ENCODE results near the gene HOTAIR. TPM values are rescaled to one million over a fixed set of nuclear protein-coding genes. Genes with fewer than 3 reads are reported as not detected.
A peak's percentile ranks its signal among the peaks of the same experiment; 100 is the strongest.

The HOTAIR gene
- total and polyA plus RNA-seq, 2 donors (not counting 1 experiment from before 2014, with no cell fraction given) = not detected

DNA sequence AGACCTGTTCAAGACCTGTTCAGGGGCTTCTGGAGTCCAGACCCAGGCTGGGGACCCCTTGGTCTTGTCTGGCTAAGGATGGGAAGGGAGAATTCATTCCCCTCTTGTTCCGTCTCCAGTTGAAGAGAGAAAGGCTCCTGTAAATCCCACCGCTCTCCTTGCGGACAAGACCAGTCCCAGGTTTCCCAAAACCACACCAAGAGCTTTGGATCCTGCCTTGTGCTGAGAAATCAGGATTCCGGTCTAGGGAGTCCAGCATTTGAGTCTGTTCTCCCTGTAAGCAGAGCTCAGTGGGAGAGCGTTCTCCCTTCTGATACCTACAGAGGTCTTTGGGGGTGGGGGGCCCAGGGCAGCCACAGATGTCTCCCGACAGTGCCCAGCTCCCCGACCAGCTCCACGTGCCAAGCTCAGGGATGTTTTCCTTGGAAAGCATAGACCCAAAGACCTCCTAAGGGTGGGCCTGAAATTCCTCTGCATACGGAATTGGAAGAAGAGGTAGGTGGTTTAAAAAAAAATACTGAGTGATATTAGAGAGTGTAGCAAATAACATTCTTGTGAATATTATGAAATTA is 34.2 kb downstream of the HOTAIR start:
- Histone ChIP-seq H3K27ac (ENCODE audit: insufficient read depth, low read length) (no peak overlapping the region), H3K4me1 (ENCODE audit: control insufficient read depth, extremely low read depth, insufficient read depth, low read length) (no peaks in the 10 kb centered on the region), H2AFZ (ENCODE audit: low read length) (no peak overlapping the region), H3K36me3 (ENCODE audit: control insufficient read depth, insufficient read depth, low read length) (no peaks in the 10 kb centered on the region), H3K4me3 (replicated peaks in 1 of 4; ENCODE audit: control extremely low read depth in 1 of 4, insufficient read depth in 1 of 4, low read depth in 3 of 4, low read length in 4 of 4) (no peak overlapping the region), H3K4me2 (ENCODE audit: extremely low read depth, insufficient read depth, low read length) (no peak overlapping the region), H3K79me2 (ENCODE audit: control insufficient read depth, insufficient read depth, low read length) (no peaks in the 10 kb centered on the region), H3K9me3 (ENCODE audit: control insufficient read depth, insufficient read depth, low read depth, low read length) (no peaks in the 10 kb centered on the region), H3K27me3 (ENCODE audit: control insufficient read depth, insufficient read depth, low read length) (peaks cover 84% of the 10 kb centered on the region), H3K9ac (ENCODE audit: insufficient read depth, low read length) (no peak overlapping the region), H4K20me1 (ENCODE audit: control insufficient read depth, extremely low read depth, insufficient read depth, low read length) (no peaks in the 10 kb centered on the region)
- no peak for TF ChIP-seq EZH2 (IDR thresholded peaks at IDR 0.05; ENCODE audit: low read length, missing control alignments)
- TF ChIP-seq, protein P1, sequence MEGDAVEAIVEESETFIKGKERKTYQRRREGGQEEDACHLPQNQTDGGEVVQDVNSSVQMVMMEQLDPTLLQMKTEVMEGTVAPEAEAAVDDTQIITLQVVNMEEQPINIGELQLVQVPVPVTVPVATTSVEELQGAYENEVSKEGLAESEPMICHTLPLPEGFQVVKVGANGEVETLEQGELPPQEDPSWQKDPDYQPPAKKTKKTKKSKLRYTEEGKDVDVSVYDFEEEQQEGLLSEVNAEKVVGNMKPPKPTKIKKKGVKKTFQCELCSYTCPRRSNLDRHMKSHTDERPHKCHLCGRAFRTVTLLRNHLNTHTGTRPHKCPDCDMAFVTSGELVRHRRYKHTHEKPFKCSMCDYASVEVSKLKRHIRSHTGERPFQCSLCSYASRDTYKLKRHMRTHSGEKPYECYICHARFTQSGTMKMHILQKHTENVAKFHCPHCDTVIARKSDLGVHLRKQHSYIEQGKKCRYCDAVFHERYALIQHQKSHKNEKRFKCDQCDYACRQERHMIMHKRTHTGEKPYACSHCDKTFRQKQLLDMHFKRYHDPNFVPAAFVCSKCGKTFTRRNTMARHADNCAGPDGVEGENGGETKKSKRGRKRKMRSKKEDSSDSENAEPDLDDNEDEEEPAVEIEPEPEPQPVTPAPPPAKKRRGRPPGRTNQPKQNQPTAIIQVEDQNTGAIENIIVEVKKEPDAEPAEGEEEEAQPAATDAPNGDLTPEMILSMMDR (conservative IDR thresholded peaks at IDR 0.05 in 1 of 2, IDR thresholded peaks at IDR 0.05 in 1 of 2; ENCODE audit: low read depth in 1 of 2, low read length in 2 of 2) = no peak
- DNase-seq (ENCODE audit: low read depth in 2 of 2) = no peak

DNA sequence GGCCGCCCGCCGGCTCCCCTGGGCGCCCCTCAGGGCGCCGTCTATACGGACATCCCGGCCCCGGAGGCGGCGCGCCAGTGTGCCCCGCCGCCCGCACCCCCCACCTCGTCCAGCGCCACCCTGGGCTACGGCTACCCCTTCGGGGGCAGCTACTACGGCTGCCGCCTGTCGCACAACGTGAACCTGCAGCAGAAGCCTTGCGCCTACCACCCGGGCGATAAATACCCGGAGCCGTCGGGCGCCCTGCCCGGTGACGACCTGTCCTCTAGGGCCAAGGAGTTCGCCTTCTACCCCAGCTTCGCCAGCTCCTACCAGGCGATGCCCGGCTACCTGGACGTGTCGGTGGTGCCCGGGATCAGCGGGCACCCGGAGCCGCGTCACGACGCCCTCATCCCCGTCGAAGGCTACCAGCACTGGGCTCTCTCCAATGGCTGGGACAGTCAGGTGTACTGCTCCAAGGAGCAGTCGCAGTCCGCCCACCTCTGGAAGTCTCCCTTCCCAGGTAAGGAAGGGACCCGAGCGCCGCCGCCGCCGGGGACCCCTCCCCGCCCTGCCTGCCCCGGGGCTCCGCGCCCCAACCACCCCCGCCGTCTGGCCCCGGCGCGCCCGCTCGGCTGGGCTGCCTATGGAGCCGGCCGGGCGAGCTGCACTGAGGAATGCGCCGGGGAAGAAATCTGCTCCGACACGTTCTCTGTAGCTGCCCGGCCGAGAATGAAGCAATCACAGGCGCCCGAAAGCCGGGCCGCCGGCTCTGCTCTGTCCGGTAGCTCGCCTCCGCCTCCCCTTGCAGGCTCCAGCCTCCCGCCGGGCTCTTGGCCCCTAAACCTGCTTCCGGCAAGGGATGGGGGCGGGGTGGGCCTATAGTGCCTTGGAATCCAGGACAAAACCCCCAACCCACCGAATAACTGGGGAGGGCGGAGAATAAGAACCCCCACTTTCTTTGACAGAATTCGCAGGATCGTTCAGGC is 35.3 kb downstream of the HOTAIR start:
- Histone ChIP-seq H3K4me2 (ENCODE audit: extremely low read depth, insufficient read depth, low read length) (no peak overlapping the region), H3K27me3 (ENCODE audit: control insufficient read depth, insufficient read depth, low read length) (peaks cover 85% of the 10 kb centered on the region), H3K27ac (ENCODE audit: insufficient read depth, low read length) (no peak overlapping the region), H4K20me1 (ENCODE audit: control insufficient read depth, extremely low read depth, insufficient read depth, low read length) (no peaks in the 10 kb centered on the region), H3K9me3 (ENCODE audit: control insufficient read depth, insufficient read depth, low read depth, low read length) (no peaks in the 10 kb centered on the region), H3K79me2 (ENCODE audit: control insufficient read depth, insufficient read depth, low read length) (no peaks in the 10 kb centered on the region), H2AFZ (ENCODE audit: low read length) (no peak overlapping the region), H3K4me3 (replicated peaks in 1 of 4; ENCODE audit: control extremely low read depth in 1 of 4, insufficient read depth in 1 of 4, low read depth in 3 of 4, low read length in 4 of 4) (no peak overlapping the region), H3K4me1 (ENCODE audit: control insufficient read depth, extremely low read depth, insufficient read depth, low read length) (no peaks in the 10 kb centered on the region), H3K36me3 (ENCODE audit: control insufficient read depth, insufficient read depth, low read length) (no peaks in the 10 kb centered on the region), H3K9ac (ENCODE audit: insufficient read depth, low read length) (no peak overlapping the region)
- peak; percentile 89 for TF ChIP-seq EZH2 (IDR thresholded peaks at IDR 0.05; ENCODE audit: low read length, missing control alignments)
- TF ChIP-seq, protein P1 (conservative IDR thresholded peaks at IDR 0.05 in 1 of 2, IDR thresholded peaks at IDR 0.05 in 1 of 2; ENCODE audit: low read depth in 1 of 2, low read length in 2 of 2) = no peak
- no peak for DNase-seq (ENCODE audit: low read depth in 2 of 2)

DNA sequence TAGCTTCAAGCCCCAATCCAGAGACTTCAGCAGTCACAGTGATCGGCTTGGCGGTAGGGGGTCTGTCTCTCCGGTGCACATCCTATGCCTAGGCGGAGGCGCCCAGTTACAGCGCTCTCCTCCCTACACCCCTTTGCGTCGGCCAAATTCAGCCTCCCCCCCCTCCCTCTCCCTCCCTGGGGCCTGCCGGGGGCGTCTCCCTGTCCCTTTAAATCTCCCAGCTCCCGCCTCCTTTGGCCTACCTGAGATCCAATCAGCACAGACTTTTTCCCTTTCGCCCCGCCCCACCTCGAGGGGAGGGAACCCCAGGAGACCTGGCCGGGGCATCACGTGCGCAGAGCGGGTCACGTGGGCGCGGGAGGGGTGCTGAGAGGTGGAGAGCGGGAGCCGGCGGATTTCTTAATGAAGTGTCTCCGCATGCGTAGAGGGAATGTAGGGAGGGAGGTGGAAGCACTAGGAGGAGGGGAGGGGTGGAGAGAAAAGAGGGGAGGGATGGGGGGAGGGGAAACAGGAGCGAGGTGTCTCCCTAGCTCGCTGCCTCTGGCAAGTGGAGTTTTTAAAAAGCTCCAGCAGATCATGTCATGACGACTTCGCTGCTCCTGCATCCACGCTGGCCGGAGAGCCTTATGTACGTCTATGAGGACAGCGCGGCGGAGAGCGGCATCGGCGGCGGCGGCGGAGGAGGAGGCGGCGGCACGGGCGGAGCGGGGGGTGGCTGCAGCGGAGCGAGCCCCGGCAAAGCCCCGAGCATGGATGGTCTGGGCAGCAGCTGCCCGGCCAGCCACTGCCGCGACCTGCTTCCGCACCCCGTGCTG is 36.2 kb downstream of the HOTAIR start, which contains the start of gene HOXC13:
Gene HOXC13, plus strand, starts transcription at position 506 of the 815 bp plus-strand sequence. Its CDS starts 76 bp downstream, at position 582.
- Histone ChIP-seq H3K4me3 (replicated peaks in 1 of 4; ENCODE audit: control extremely low read depth in 1 of 4, insufficient read depth in 1 of 4, low read depth in 3 of 4, low read length in 4 of 4) (no peak within 1 kb of the TSS), H3K9ac (ENCODE audit: insufficient read depth, low read length) (no peak within 1 kb of the TSS), H3K36me3 (ENCODE audit: control insufficient read depth, insufficient read depth, low read length) (no peaks in the 10 kb centered on the region), H3K4me1 (ENCODE audit: control insufficient read depth, extremely low read depth, insufficient read depth, low read length) (no peaks in the 10 kb centered on the region), H3K27ac (ENCODE audit: insufficient read depth, low read length) (no peak within 1 kb of the TSS), H3K4me2 (ENCODE audit: extremely low read depth, insufficient read depth, low read length) (no peak within 1 kb of the TSS), H2AFZ (ENCODE audit: low read length) (no peak within 1 kb of the TSS), H3K27me3 (ENCODE audit: control insufficient read depth, insufficient read depth, low read length) (peaks cover 85% of the 10 kb centered on the region), H4K20me1 (ENCODE audit: control insufficient read depth, extremely low read depth, insufficient read depth, low read length) (no peaks in the 10 kb centered on the region), H3K79me2 (ENCODE audit: control insufficient read depth, insufficient read depth, low read length) (no peaks in the 10 kb centered on the region), H3K9me3 (ENCODE audit: control insufficient read depth, insufficient read depth, low read depth, low read length) (no peaks in the 10 kb centered on the region)
- DNase-seq (ENCODE audit: low read depth in 2 of 2) = peak in 1 of 2 donors; percentile 19
- TF ChIP-seq EZH2 (IDR thresholded peaks at IDR 0.05; ENCODE audit: low read length, missing control alignments) = peak; percentile 82
- TF ChIP-seq, protein P1 (conservative IDR thresholded peaks at IDR 0.05 in 1 of 2, IDR thresholded peaks at IDR 0.05 in 1 of 2; ENCODE audit: low read depth in 1 of 2, low read length in 2 of 2) = no peak
